ENCODE data around the gene PSEN2.

Gene PSEN2

DNA sequence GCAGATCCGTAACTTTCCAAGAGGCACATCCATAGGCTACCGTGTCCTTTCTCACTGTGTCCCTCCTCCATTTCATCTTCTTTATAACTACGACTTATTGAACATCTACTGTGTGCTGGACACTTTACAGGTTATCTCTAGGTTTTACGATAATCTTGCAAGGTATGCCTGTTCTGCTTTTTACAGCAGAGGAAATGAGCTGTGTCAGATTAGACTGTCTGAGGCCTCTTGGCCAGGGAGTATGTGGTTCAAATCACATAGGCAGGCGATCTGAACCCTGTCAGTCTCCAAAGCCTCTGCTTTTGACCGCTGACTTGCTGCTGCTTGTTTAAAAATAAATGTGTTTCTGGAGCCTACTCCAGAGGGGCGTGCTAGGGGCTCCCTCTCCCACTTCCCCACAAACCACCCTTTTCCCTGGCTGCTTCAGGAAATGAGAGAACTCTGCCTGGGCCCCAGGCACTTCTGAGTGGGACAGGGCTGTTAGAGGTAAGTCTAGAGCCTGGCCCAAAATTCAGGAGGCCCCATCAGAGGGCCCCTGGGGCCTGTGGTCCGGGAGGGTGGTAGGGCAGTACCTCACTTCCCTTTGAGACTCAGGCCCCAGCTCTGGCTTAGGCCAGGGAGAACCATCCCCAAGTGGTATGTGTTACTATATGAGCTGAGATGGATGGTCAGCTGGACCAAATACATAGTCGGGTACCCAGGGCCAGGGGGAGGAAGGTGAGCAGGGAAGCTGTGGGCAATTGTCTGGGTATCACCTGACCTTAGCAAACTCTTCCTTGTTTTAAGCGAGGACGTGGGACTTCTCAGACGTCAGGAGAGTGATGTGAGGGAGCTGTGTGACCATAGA lies 4.4 kb downstream of the PSEN2 start:
- peaks cover 6% of the 10 kb centered on the region for H3K36me3 Mint-ChIP-seq (ENCODE audit: low read depth)

DNA sequence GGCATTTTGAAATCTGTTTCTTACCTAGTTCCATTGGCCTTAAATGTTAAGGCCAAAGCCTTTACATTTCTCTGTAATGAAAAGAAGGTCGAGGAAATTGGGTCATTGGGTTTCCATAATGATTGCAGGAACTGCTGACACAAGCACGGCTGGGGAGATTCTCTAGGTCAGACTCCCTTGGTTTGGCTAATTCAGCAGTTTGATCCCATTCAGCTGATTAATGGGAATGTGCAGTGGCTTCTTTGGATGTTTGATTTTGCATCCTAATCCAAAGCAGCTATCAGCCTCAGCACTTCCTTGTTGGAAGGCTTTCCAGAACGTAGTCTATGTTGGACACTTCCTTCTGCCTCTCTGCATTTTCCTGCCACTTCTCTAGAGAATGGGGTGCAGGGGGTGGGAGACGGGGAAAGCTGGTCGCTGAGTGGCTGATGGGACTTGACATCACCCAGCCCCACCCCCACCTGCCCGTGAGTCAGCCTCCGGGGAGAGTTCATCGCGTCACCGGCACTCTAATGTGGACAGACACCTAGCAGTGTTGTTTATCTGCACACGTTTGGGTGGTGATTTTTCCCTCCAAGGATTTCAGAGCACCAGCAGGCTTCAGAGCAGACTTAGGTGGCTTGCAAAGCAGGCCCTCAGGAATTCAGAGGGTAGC lies 5.4 kb downstream of the PSEN2 start:
- Mint-ChIP-seq H3K27ac (no peak overlapping the region), H3K4me1 (ENCODE audit: low read depth) (peaks cover 5% of the 10 kb centered on the region), H3K9me3 (no peaks in the 10 kb centered on the region), H3K27me3 (no peaks in the 10 kb centered on the region), H3K36me3 (ENCODE audit: low read depth) (peaks cover 6% of the 10 kb centered on the region), H3K4me3 (no peak overlapping the region)

More for the DNA sequence above, 4.4 kb downstream of the PSEN2 start:
- Mint-ChIP-seq H3K4me1 (ENCODE audit: low read depth) (peaks cover 10% of the 10 kb centered on the region), H3K4me3 (no peak overlapping the region), H3K27me3 (no peaks in the 10 kb centered on the region), H3K9me3 (no peaks in the 10 kb centered on the region), H3K27ac (no peak overlapping the region)

DNA sequence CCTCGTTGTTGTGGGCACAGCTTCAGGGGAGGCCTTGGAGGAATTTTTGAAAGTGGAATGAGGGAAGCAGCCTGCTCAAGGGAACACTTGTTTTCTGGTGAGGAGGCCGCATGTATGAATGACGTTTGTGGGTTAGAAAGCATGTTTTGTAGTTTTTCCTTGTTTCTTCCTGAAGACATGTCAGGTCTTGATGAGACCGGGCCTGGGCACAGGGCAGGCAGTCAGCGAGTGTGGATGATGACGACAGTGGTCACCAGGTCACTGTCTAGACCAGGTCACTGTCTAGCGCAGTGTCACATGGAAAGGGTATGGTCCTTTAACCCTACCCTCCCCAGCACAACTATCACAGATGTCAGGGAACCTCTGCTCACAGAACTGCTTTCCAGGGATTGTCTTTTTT lies 7.3 kb downstream of the PSEN2 start:
- Mint-ChIP-seq H3K4me1 (ENCODE audit: low read depth) (peaks cover 10% of the 10 kb centered on the region), H3K4me3 (no peak overlapping the region), H3K27me3 (no peaks in the 10 kb centered on the region), H3K36me3 (ENCODE audit: low read depth) (peaks cover 6% of the 10 kb centered on the region), H3K27ac (no peak overlapping the region), H3K9me3 (no peaks in the 10 kb centered on the region)

DNA sequence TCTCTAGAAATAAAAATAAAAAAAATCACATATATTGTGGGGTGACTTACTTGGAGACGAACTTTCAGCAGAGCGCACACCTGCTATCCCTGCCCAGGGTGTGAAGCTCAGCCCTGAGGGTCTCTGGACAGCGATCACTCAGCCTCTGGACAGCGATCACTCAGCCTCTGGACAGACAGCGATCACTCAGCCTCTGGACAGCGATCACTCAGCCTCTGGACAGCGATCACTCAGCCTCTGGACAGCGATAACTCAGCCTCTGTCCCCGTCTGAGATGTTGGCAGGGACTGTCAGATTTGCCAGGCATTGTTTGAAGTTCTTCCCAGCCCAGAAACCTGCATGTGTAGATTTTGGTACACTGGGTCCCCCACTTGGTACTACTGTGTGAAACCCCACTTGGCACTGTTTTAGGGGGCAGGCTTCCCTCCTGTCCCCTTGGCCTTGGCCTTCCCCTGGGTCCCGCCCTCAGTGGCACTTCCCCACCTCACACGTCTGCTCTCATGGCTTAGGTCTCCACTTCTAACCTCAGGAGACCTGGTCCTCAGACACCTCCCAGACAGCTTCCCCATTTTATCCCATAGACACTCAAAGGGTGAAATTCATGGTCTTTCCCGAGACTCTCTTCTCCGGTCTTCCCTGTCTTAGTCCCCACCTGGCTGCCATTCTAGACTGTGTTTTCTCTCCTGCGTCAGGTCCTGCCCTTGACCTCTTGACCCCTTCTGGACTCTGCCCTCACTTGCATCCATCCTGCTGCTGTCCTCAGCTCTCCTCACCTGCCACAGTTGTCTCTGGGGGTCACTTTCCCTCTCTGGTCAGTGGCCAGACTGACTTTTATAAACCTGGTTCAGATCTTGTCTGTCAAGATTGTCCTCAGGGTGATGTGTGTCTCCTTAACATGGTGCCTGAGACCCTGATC lies 10.2 kb downstream of the PSEN2 start:
- Mint-ChIP-seq H3K9me3 (no peaks in the 10 kb centered on the region), H3K27ac (peak overlapping the region; percentile 13), H3K4me1 (ENCODE audit: low read depth) (peaks cover 38% of the 10 kb centered on the region), H3K27me3 (no peaks in the 10 kb centered on the region), H3K4me3 (no peak overlapping the region), H3K36me3 (ENCODE audit: low read depth) (peaks cover 6% of the 10 kb centered on the region)

DNA sequence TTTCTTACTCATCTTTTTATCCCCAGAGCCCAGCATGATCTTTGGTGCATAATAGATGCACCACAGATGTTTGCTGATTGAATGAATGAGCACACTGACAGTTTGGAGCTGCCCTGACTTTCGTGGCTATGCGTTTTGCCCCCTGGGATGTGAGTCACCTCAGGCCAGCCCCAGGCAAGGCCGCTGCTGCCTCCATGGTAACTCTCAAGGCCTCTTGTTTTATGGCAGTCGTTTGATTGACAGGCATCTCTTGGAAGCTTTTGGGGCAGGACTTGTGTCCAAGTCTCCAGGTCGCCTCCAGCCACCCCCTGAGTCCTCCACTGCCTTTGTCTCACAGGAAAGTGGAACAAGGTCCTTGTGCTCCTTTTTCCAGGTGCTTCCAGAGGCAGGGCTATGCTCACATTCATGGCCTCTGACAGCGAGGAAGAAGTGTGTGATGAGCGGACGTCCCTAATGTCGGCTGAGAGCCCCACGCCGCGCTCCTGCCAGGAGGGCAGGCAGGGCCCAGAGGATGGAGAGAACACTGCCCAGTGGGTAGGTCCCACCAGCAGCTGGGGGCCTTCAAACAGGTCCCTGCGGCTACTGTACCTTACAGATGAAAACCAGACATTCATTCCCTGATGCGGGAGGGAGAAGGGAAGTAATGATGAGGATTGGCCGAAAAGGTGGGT lies 11.2 kb downstream of the PSEN2 start:
- Mint-ChIP-seq H3K4me3 (no peak overlapping the region), H3K9me3 (no peaks in the 10 kb centered on the region), H3K4me1 (ENCODE audit: low read depth) (peaks cover 46% of the 10 kb centered on the region)

DNA sequence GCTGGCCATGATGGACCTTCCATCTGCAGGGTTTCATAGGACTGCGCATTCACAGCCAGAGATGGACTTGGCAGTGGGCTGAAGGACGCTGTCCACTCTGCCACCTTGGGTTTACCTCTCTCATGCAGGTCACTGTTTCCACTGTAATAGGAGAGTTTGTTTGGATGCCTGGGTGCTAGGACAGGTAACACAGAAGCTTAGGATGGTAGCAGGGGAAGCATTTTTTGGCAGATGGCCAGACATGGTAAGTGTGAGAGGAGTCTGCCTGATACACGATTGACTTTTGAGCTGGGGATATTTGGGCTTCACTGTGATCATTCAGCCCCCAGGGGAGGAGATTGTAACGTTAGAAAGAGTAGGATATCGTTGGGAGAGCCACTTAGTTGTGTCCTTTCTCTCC lies 11.8 kb downstream of the PSEN2 start:
- H3K4me3 Mint-ChIP-seq = peak overlapping the region; percentile 79
- no peaks in the 10 kb centered on the region for H3K27me3 Mint-ChIP-seq
- H3K36me3 Mint-ChIP-seq (ENCODE audit: low read depth) = no peaks in the 10 kb centered on the region
- H3K9me3 Mint-ChIP-seq = no peaks in the 10 kb centered on the region
- H3K27ac Mint-ChIP-seq = peak overlapping the region; percentile 91
- H3K4me1 Mint-ChIP-seq (ENCODE audit: low read depth) = peaks cover 46% of the 10 kb centered on the region

More for the DNA sequence above, 11.2 kb downstream of the PSEN2 start:
- Mint-ChIP-seq H3K36me3 (ENCODE audit: low read depth) (peaks cover 4% of the 10 kb centered on the region), H3K27me3 (no peaks in the 10 kb centered on the region), H3K27ac (peak overlapping the region; percentile 91)

DNA sequence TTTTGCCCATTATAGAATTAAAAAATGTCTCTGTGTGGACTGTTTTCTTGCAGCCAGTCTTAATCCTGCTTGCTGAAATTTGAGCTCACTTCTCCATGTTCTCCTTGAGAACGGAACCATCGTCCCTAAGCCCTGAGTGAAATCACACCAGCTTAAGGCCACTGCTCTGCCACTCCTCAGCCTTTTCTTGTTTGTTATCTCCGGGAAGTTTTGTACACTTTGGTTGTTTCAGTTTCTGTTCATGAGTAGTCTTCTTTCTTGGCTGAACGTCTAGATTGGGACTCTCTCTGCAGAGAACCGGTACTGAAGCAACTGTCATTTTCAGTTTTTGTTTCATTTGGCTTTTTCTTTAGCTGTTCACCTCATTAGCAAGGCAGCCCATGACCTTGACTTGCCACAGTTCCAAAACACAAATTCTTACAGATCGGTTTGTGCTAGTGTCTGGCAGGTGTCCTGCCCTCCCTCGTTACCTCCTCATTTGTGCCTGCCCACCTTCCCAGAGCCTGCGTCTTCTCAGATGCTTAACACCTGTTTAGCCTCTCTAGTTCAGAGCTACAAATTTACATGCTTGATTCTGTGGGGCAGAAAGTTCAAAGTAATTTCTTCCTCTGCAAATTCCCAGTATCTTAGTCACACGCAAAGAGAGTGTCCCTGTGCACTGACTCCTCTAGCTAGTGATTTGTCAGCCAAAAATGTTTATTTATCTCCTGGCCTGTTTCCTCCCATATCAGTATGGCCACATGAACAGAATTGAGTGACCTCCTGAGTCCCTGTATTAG lies 12.4 kb downstream of the PSEN2 start:
- Mint-ChIP-seq H3K9me3 (no peaks in the 10 kb centered on the region), H3K27me3 (no peaks in the 10 kb centered on the region), H3K27ac (peak overlapping the region; percentile 91), H3K4me3 (peak overlapping the region; percentile 79), H3K36me3 (ENCODE audit: low read depth) (no peaks in the 10 kb centered on the region), H3K4me1 (ENCODE audit: low read depth) (peaks cover 46% of the 10 kb centered on the region)

DNA sequence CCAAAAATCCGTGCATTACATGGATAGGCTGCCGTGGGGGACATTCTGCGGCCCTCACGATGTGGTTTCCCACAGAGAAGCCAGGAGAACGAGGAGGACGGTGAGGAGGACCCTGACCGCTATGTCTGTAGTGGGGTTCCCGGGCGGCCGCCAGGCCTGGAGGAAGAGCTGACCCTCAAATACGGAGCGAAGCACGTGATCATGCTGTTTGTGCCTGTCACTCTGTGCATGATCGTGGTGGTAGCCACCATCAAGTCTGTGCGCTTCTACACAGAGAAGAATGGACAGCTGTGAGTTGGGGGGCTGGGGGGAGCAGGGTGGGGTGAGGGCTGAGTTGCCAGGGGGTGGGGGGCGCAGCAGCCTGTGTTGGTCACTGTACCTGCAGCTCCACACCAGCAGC lies 13.2 kb downstream of the PSEN2 start:
- H3K9me3 Mint-ChIP-seq = no peaks in the 10 kb centered on the region
- H3K36me3 Mint-ChIP-seq (ENCODE audit: low read depth) = no peaks in the 10 kb centered on the region
- no peaks in the 10 kb centered on the region for H3K27me3 Mint-ChIP-seq
- H3K27ac Mint-ChIP-seq = peak overlapping the region; percentile 91
- H3K4me3 Mint-ChIP-seq = peak overlapping the region; percentile 79
- peaks cover 46% of the 10 kb centered on the region for H3K4me1 Mint-ChIP-seq (ENCODE audit: low read depth)

DNA sequence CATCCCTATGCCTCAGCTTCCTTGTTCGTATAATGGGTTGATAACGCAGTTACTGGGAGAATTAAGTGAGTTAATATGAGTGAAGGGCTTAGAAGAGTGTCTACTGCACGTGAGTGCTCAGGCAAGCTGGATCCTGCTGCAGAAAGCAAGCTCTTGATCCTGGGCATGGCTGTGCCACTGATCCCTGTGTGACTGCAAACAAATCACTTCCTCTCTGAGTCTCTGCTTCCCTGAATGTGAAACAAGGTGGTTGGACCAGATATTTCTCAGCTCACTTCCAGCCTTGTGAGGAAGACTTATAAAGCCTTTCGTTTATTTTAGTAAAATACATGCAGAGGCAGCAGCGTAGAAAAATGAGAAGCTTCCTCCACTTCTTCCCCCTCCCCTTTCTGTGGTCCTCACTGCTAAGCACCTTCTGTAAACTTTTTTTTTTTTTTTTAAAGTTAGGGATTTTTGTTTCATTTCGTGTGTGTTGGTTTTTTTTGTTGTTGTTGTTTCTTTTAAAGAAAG lies 13.8 kb downstream of the PSEN2 start:
- Mint-ChIP-seq H3K9me3 (no peaks in the 10 kb centered on the region), H3K27me3 (no peaks in the 10 kb centered on the region), H3K27ac (peak overlapping the region; percentile 5), H3K36me3 (ENCODE audit: low read depth) (no peaks in the 10 kb centered on the region), H3K4me1 (ENCODE audit: low read depth) (peaks cover 46% of the 10 kb centered on the region), H3K4me3 (no peak overlapping the region)

DNA sequence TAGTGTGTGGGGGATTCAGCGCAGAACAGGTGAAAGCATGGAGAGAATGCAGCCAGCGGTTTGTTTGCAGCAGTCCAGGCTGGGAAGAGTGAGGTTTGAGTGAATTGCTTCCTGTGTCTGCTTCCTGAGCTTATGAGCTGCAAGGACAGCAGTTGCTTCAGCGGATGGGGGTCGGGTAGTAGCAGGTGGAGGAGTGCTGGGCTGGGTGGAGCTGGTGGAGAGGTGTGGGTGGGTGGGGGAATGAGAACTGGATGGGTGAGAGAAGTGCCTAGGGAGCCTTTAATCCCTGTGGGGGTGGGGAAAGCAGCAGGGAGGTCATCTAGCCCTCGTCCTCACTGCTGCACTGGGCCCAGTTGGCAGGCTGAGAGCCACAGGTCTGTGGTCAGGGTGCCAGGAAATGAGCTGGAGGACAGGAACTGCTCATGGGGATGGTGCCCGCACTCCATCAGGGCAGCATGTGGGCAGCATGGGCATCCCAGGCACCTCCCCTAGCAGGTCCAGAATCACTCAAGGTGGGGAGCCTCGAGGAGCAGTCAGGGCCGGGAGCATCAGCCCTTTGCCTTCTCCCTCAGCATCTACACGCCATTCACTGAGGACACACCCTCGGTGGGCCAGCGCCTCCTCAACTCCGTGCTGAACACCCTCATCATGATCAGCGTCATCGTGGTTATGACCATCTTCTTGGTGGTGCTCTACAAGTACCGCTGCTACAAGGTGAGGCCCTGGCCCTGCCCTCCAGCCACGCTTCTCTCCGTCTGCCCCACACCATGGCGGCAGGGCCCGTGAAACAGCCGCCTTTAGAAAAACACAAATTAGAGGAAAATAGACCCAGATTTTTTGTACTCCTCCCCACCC lies 14.8 kb downstream of the PSEN2 start:
- Mint-ChIP-seq H3K4me1 (ENCODE audit: low read depth) (peaks cover 46% of the 10 kb centered on the region), H3K4me3 (no peak overlapping the region), H3K36me3 (ENCODE audit: low read depth) (no peaks in the 10 kb centered on the region), H3K9me3 (no peaks in the 10 kb centered on the region), H3K27me3 (no peaks in the 10 kb centered on the region), H3K27ac (no peak overlapping the region)

DNA sequence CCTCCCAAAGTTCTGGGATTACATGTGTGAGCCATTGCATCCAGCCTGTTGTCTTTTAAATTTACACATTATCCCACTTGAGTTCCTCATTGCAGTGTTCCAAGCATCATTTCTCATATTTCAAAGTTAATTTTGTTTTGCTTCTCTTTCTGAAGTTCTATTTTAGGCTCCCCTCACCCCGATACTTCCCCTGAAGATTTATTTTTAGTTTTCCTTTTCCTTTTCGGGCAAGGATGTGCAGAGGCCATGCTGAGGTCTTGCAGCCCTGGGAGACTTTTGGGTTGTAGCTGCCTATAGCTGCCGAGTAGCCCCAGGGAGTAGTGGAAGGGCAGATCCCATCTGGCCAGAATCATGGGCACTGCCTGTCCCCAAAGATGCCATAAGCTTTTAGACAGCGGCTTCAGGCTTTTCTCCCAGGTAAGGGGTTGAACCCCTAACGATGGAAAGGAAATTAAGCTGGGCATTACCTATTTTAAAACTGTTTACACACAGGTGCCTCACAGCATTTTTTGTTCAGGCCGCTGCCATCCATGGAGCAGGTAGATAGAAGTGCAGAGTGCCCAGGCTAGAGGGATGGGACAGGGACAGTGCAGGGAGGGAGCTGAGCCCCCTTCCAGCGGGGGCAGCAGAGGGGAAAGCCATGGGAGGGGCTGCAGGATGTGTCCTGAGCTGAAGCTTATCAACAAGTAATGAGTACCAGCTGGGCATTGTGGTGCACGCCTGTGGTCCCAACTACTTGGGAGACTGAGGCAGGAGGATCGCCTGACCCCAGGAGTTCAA lies 15.9 kb downstream of the PSEN2 start:
- peak overlapping the region; percentile 56 for H3K27ac Mint-ChIP-seq
- H3K4me3 Mint-ChIP-seq = no peak overlapping the region
- H3K4me1 Mint-ChIP-seq (ENCODE audit: low read depth) = peaks cover 46% of the 10 kb centered on the region
- no peaks in the 10 kb centered on the region for H3K36me3 Mint-ChIP-seq (ENCODE audit: low read depth)
- H3K27me3 Mint-ChIP-seq = no peaks in the 10 kb centered on the region
- no peaks in the 10 kb centered on the region for H3K9me3 Mint-ChIP-seq

DNA sequence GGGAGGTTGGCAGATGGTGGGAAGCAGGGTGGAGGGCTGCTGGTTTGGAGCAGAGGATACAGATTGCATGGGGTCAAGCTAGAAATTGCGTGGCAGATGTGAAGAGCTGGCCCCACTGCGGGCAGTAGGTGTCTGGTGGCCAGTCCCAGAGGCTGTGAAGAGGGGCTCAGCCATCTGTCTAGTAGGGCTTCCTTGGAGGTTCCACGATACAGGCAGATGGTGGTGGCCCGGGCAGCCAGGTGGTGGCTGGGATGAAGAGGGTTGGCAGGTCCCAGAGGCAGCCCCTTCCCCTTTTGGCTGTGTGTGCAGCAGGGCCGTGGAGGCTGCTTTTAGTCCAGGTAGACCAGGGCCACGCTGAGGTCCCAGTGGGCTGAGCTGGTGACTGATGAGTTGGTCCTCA lies 16.6 kb downstream of the PSEN2 start:
- no peak overlapping the region for H3K27ac Mint-ChIP-seq
- no peaks in the 10 kb centered on the region for H3K27me3 Mint-ChIP-seq
- no peaks in the 10 kb centered on the region for H3K9me3 Mint-ChIP-seq
- no peaks in the 10 kb centered on the region for H3K36me3 Mint-ChIP-seq (ENCODE audit: low read depth)
- H3K4me1 Mint-ChIP-seq (ENCODE audit: low read depth) = peaks cover 42% of the 10 kb centered on the region
- no peak overlapping the region for H3K4me3 Mint-ChIP-seq

All from stimulated activated naive CD8-positive, alpha-beta T cell treated with anti-CD3 and anti-CD28 coated beads, Interleukin-15, Interleukin-2, amounts not matched to agents 100 ng/mL and 50 ng/mL, for 24 hours (primary cell).